Hematopoietic multipotent progenitor cell treated with erythropoietin and hydrocortisone succinate and interleukin-3 and kit ligand, for 17 days (in vitro differentiated cells): ENCODE results near the gene ZMIZ1.

ENCODE experiments used
- DNase-seq: peaks from one replicate; pipeline ENCODE4 v3.0.0-alpha.2; 2015; ENCODE audit warnings: low spot score

Gene ZMIZ1

DNA sequence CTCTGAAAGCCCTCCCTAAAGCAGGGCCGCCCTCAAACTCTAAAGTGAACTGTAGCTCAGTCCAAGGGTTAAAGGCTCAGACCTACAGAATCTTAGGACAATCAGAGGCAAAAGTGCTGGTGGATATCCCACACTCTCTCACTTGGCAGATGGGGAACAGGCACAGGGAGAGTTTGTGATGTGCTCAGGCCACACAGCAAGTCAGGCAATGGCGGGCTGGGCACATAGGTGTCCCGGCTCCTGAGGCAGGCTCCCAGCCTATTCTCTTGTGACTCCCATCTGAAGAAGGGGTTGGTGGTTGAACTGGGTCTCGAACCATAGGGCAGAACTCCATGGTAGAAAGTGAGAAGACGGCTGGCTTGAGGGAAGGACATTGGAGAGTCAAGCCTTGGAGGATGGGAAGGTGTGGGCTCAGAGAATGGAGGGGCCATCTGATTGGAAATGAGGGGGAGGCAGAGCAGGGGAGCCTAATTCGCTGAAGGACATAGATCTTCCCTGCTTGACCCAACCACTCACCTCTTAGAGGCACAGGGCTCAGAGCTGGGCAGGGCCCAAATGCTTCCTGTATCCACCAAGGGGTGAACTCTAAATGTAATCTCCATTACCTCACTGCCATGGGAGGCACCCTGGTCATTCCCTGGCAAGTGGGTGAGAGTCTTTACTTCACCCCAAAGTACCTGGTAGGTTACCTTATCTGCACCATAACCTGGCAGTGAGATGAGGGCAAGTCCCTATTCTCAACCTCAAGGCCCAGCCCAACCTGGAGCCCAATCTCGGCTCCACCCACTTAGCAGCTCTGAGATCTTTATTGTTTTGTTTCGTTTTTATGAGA, 4.9 kb upstream of the ZMIZ1 start:
- no peak for DNase-seq

DNA sequence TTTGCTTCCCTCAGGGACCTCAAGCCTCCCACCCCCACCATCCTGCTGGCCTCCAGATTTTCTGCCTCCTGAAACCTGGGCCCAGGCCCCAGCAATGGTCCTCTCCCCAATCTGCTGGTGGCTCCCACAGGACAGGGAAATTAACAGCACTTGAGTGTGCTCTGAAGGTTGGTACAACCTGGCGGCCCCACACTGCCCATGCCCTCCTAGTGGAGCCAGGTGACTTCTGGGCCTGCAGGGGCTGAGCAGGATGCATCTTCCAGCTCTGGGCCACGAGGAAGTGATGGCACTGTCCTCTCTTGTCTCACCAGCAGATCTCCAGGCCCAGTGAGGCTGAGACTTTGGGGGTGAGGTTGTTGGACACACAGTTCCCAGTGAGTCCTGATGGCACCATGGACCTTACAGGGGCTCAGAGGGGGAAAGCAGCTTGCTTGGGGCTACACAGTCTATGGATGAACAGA, 3.6 kb upstream of the ZMIZ1 start:
- no peak for DNase-seq

DNA sequence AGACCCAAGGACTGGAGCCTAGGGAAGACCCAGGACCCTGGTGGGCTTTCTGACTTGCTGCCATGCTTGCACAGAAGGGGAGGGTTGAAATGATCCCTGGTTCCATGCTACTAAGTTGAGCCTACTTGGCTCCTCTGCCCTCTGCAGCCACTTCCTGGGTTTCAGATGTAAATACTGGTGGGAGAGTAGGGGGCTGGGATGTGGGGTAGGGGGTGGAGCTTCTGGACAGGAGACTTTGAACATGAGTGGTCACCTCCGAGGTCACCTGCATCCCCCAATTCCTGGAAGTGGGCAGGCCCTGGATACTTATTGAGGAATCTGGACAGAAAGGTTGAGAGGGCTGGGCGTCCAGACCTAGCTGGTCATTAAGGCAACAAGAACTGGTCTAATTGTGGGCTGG, 2.9 kb upstream of the ZMIZ1 start:
- DNase-seq = no peak

DNA sequence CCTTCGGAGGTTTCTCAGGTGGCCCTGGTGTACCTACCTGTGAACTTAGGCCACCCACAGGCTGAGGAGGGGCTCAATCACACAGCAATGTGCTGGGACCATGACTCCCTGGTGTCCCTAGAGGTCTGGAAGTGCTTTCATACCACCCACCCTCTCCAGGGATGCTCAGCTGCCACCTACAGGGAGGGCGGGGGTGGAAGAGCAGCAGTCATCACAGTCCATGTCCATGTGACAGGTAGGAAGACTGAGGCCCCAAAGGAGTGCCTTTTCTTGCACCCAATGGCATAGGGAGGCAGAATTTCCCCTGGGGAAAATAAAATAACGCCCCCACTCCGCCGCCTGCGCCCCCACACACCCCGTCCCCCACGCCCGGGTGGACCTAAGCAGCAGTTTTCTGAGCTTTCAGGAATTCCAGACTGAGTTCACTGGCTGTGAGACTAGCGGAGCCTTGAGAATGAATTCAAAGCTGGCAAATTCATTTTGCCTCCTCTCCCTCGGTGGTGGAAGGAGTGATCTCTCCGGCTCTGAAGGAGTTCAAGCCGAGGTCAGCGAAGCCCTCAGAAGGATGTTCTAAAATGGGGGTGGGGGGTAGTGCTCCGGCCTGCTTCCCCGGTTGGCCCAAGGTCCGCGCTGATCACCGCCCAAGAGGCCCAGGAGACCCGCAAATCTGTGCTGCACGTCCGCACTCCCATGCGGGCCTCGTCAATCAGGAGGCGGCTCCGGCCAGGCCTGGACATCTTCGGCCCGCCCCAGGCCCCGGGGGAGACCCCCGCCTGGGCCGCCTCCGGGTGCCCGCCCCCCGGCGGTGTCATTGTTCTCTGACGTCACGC, 2.1 kb upstream of the ZMIZ1 start:
- DNase-seq = peak; percentile 58

DNA sequence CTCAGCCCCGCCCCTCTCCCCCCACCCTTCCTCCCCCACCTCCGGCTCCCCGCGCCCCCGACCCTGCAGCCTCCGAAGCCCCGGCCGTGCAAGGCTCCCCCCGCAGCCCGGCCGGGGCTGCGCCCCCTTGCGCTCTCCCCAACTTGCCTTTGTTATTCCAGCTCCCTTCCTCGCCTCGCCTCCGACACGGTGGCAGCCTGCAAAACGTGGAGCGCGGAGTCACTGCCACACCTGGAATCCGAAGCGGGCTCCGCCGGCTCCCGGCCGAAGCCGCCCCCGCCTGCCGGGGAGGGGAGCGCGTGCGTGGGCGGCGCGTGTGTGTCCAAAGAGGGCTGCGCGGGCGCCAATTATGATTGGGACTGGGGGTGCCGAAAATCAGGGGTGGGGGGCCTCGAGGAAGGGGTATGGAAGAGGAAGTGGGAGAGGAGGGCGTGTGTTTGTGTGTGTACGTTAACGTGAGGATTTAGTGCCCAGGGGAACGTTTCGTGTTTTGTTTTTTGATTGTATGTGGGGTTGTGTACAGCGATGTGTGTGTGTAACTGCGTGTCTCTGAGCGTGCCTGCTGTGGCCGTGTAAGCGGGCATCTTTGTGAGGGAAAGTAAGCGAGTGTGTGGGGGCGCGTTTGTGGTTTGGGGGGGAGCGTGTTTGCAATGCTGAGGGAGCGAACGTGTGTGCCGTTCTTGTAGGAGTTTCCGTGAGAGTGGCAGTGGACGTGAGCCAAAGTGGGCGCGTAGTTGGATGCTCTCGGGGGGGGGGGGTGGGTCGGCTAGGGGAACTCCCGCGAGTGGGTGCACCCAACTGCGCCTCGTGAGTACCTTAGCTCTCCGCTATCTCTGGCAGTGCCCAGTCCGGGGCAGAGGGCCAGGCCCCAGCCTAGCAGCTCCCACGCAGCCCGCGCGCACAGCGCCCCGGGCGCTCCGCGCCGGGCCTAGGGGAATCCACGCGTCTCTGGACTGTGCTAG, 1.2 kb upstream of the ZMIZ1 start:
- DNase-seq = peak; percentile 83

DNA sequence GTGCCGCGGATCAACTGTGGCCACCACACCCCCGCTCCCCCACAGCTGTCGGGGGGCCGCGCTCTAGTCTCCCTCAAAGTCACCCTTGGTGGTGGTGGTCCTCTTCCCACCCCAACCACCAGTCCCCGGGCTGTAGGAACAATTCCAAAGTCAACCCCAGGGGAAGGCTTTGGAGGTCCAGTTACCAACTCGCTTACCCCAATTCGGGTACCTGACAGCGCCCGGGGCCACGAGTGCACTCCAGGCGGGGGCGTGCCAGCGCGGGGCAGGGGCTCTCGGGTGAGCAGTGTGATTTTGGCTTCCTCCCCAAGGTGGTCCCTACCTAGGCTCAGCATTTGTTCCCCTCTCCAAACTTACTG, 584 bp upstream of the ZMIZ1 start:
- DNase-seq = no peak

DNA sequence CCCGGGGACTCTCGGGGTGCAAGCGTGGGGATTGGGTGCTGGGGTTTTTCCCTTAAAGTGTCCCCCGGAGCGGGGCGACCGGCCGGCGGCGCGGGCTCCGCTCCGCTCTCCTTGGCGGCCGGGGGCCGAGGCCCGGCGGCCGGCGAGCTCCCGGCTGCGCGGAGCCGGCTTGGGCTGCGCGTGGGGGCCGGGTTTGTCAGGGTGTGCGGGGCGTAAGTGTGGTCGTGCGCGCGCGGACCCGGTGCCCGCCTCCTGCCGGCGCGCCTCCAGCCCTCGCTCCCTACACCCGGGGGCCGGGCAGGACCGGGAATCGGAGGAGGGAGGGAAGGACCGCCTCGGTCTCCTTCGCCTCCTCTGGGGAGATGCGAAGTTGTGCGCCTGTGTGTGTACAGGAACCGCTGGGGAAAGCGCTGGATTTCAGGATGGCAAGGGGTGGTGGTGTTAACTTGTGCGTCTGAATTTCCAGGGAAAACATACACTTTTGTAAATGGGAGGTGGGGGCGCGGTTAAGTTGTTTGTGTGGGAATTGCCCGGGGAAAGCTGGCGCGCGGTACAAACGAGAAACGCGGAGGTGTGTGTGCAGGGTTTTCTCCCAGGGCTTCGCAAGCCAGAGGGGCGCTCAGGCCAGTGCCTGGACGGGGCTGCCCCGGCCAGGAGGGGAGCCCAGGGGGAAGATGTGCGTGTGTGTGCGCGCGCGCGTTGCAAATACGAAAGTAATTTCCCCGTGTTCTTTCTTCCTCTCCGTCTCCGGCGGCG, 737 bp downstream of the ZMIZ1 start:
- DNase-seq = peak; percentile 35

DNA sequence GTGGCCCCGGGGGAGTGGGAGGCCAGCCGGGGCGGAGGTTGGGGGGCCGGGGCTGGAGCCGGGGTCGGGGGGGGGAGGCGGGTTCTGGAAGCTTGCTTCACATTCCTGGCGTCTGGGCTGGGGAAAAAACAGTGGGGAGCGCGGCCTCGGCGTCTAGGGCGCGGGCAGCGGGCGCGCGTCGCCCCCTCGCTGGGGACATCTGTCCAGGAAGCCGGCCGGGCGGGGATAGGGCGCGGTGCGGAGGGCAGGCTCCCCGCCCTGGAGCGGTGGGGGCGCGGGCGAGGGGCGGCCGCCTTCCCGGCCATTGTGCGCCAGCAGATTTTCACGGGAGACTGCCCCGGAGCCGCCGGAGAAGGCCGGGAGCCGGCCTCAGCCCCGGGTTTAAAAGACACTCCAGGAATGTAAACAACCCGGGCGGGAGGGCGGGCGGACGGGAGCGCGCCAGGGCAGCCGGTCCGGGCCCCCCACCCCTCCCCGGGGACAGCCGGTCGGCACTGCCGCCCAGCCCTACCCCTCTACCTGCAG, 1.4 kb downstream of the ZMIZ1 start:
- no peak for DNase-seq

DNA sequence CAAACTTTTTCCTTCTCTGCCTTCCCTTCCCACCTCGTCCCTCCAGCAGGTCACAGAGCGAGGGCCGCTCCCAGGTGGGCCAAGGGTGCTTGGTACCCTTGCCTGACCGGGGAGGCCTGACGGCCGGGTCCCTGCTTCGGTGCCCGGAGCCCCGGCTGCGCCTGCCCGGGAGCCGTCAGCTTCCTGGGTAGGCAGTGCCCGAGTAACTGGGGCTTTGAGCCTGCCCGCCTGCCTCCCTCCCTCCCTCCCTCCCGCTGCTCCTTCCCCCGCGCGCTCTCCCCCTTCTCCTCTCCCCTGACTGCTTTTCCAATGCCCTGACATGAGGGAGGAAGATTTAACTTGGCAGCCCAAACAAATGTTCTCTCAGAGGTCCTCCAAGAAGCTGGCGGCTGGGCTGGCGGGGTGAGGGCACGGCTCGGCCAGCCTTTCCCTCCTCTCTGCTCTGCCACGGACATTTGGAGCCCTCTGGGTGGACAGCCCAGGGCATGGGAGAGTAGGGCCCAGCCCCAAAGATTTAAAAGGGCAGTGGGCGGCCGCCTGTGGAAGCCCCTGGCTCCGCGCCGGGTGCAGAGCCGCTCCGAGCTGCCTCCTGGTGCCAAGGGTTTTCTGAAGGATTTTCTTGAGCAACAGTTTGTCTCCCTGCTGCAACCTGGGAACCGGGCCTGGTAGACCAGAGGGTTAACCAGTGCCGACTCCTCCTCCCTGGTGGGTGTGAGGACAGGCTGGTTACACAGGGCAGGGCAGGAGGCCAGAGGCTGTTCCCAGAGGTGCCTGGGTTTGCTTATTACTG, 2.0 kb downstream of the ZMIZ1 start:
- peak; percentile 78 for DNase-seq

DNA sequence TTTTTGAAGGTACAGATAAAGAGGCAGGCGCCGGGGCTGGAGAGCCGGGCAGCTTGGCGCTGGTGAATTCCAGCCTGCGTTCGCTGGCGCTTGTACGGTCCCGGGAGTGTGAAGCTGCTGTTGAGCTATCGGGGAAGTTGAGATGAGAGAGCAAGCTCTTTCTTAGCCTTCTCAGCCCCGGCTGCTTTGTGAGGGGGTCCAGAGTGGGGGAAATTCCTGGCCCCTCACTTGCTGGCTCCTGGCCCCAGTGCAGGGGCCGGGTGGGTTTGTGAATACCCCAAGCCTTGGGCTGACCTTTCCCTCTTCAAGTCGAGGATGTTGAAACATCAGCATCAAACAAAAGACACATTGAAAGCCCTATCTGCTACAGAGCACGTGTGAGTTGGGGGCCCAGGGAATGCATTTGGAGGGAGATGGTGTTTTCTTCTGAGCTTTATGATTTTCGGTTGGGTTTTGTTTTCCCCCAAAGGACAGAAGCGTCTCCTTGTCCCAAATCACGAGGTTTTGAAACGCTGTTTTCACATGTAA, 2.7 kb downstream of the ZMIZ1 start:
- DNase-seq = no peak

DNA sequence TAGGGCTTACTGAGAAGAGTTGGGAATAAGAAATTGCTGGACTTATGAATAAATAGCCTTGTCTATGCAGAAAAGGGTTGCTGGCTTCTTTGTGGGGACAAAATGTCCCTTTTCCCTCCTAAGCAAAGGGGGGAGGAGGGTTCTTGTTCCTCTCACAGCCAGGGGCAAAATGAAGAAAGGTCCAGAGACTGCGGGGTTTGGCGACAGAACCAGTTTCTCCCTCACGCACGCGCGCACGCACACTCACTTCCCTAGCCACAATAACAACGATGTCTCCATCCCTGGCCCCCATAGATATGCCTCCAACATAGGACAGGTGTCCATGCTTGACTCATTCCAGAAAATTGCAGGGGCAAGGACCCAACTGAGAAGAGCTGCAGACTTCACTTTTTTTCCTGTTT, 3.3 kb downstream of the ZMIZ1 start:
- DNase-seq = no peak

DNA sequence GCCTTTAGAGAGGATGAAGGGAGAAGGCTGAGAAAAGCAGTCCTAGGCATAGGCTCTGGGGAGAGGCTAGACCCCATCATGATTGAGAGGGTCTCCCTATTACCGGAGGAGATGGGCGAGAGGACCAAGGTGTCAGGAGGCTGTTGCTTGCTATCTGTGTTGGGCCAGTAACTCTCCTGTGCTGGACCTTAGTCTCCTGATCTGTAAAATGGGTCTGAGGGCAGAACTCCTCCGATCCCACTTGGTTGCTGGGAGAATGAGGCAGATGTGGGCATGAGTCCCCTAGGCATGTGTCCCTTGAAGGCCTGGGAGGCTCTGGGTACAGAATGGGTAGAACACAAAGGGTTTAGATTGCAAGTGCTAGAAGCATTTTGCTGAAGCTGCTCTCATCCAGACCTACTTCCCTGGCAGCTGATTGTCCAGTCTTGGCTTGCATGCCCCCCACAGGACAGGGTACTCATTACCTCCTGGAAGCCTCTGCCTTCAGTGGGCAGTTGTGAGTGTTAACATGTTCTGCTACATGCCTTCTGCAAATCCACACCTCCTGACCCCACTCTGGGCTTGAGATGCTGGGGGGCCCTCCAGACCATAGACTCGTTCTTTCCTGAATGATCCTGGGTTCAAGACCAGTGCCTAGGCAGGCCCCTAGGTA, 4.4 kb downstream of the ZMIZ1 start:
- peak; percentile 28 for DNase-seq

DNA sequence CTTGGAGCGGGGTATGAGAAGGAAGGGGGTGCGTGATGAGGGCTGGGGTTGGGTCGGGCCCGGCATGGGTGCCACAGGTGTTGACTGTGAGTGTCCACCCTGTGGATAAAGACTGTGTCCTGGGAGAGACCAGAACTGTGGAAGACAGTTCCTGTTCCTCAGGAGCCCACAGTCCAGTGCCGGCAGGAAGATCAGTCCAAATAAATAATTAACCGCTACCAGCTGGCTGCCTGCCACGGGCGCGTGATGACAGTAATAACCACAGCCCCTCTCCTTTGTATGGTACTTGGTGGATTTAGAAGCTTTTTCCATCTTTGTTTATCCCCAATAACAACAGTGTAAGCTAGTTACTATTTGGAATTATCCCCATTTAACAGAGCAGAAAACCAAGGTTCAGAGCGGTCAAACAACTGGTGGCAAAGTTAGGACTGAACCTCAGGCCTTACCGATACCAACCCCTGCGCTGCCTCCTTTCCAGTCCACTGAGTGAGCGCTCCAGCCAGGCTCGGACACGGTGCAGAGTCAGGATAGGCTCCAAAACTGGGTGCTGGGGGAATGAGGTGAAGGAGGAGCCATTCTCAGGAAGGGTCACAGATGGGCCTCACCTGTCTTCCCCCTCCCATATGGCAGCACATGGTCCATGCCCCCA, 5.1 kb downstream of the ZMIZ1 start:
- no peak for DNase-seq

DNA sequence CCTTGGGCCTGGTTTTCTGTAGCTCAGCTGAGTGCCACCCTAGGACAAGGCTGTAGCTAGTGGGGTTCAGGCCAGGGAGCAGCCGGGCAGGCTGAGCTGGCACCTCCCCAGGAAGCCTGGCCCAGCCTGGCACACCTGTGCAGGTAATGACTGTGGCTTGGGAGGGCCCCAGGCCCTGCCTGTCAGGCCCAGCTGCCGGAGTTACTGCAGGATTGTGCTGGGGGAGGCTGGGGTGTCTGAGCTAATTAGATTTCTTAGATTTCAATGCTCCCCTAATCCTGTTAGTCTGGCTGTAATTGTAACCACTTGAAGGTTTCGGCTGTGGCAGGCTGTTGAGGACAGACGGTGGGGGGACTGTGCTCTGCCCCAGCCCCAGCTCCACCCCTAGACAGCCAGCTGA, 6.0 kb downstream of the ZMIZ1 start:
- no peak for DNase-seq

DNA sequence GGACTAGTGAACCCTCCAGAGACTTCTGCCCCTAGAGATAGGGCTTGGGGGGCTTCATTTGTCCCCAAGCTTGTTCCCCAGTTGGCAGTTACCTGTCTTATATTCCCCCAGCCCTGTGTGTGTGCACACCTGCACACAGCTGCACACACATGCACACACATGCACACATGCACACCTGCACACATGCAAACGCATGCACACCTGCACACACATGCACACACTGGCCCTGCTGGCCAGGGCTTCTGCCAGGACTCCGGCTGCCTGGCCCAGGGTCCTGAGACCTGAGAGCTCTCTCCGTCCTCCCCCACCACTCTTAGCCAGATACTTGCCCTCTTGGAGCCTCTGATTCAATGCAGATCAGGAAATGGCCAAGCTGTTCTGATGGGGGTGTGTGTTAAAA, 6.7 kb downstream of the ZMIZ1 start:
- DNase-seq = no peak

DNA sequence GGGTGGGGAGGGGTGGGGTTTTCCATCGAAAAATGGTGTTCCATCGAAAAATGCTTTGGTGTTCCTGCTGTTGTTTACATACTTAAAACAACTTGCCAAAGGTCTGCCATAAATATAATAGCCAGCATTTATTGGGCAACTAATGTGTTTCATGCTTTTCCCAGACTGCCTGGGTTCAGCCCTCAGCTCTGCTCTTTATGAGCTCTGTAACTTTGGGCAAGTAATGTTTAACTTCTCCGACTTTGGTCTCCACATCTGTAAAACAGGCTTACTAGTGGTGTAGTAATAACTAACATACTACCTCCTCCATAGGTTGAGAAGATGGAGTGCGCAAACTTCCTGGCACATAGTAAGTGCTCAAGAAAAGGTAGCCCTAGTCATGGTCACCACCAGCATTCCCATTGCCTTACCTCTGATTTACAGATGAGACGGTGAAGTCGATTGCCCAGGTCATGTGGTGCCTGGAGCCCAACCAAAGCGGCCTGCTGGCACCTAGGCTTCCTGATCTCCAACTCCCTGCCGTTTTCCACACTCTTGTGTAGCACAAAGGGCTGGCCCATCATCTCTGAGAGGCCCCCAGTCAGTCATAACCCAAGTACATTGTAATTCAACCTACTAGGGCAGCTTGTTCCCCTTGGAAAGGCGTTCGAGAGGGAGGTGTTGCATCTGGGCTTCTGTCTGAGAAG, 8.9 kb downstream of the ZMIZ1 start:
- no peak for DNase-seq

DNA sequence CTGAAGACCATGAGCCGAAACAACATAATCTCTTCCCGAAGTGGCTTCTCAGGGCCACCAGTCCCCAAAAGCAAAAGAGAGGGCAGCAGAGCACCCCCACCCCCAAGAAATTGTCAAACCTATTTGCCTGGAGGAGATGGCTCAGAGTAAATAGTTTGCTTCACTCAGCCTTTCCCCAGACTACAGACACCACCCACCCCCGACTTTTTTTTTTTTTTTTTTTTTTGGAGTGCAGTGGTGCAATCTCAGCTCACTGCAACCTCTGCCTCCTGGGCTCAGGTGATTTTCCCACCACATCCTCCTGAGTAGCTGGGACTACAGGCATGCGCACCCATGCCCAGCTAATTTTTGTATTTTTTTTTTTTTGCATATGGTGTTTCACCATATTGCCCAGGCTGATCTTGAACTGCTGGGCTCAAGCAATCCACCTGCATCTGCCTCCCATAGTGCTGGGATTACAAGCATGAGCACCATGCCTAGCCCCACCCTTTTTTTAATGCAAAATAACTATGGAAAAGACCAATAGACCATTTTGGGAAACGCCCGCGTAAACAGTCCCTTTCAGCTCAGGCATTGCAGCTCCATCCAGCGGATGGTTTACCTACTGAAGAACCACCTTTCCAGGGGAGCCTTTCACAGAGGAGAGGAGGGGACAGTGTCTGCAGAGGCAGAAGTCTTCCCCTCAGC, 9.7 kb downstream of the ZMIZ1 start:
- DNase-seq = no peak

DNA sequence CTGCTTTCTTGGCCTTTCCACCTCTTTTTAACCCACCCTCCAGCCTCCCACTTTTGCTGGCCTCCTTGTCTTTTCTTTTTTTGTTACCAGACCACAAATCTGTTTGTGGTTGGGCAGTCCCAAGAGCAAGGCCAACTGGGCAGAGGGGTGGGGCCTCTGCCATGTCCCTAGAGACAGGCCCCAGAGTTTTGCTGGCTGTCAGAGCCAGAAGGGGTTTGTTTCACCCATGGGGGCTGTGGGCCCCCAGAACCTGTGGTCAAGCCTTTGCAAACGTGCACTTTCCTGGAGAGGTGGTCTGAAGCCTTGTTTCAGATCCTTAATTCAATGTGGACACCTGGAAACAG, 10.3 kb downstream of the ZMIZ1 start:
- no peak for DNase-seq
